Sigmoid colon (tissue), 7 donors: ENCODE results near the gene PTPN11. TPM values are rescaled to one million over a fixed set of nuclear protein-coding genes. Genes with fewer than 3 reads are reported as not detected.
"Not testable (repeated sequence)": the region's sequence is repeated elsewhere in the genome, so short reads cannot be mapped to it uniquely, and the experiment has no call there.

Source experiments
- DNase-seq: peaks from one replicate; pipeline ENCODE4 v3.0.0-alpha.2; 2019
- H3K27ac ChIP-seq, 4 donors: fragments of 200-600 bp; sonication (generic); one replicate each; pipeline ENCODE4 v1.5.1; 2016 to 2019; ENCODE audit warnings: mild to moderate bottlenecking in 1 of 4
- H3K27me3 ChIP-seq, 3 donors: fragments of 200-600 bp; sonication (generic); one replicate each; pipeline ENCODE4 v1.5.1; 2019; ENCODE audit warnings: mild to moderate bottlenecking in 1 of 3
- H3K36me3 ChIP-seq, 4 donors: fragments of 200-600 bp; sonication (generic); one replicate each; pipeline ENCODE4 v1.5.1; 2016 to 2019
- H3K4me1 ChIP-seq, 4 donors: fragments of 200-600 bp; sonication (generic); one replicate each; pipeline ENCODE4 v1.5.1; 2017 to 2019
- H3K4me3 ChIP-seq, 4 donors: fragments of 200-600 bp; sonication (generic); one replicate each; pipeline ENCODE4 v1.5.1; 2017 to 2019; ENCODE audit warnings: mild to moderate bottlenecking in 2 of 4, moderate library complexity in 1 of 4
- H3K9me3 ChIP-seq, 4 donors: fragments of 200-600 bp in 3 of 4; sonication (generic) in 3 of 4; one replicate each; pipeline versions ENCODE4 v1.5.1 to v1.6.1; 2013 to 2019
- CTCF ChIP-seq, 4 experiments: fragments of 450-650 bp in 3 of 4; fragments of 200-600 bp in 1 of 4; IDR thresholded peaks; one replicate each; pipeline ENCODE4 v1.5.1; 2016 to 2019; ENCODE audit warnings: antibody characterized with exemption in 4 of 4, mild to moderate bottlenecking in 3 of 4, moderate library complexity in 2 of 4
- EP300 ChIP-seq, 4 donors: sonication (generic); formaldehyde crosslinking; IDR thresholded peaks; one replicate each; pipeline ENCODE4 v1.6.1; 2017; ENCODE audit warnings: antibody characterized with exemption in 4 of 4
- POLR2A ChIP-seq, 2 donors: fragments of 450-650 bp; IDR thresholded peaks; one replicate each; pipeline ENCODE4 v1.6.1; 2016; ENCODE audit warnings: antibody characterized with exemption in 2 of 2, mild to moderate bottlenecking in 2 of 2, moderate library complexity in 2 of 2
- POLR2AphosphoS5 ChIP-seq, 4 donors: sonication (generic); formaldehyde crosslinking; IDR thresholded peaks; one replicate each; pipeline ENCODE4 v1.6.1; 2017; ENCODE audit warnings: antibody characterized with exemption in 4 of 4
- WGBS, 2 donors: extraction: QIAGEN DNeasy Blood & Tissue Kit; methylation state at CpG; one replicate each; pipeline ENCODE4 v1.1.7; 2013; 5-methylcytosine and 5-hydroxymethylcytosine counted together
- intact Hi-C: fragments of 100-400 bp; cut with DNase I; formaldehyde crosslinking; loops from one replicate; pipeline ENCODE4 v1.15.1; 2023
- polyA plus RNA-seq, 3 donors: library from polyadenylated mRNA; stranded (reverse); fragments of 200-250 nt; gene quantifications; one replicate each; pipeline ENCODE4 v1.2.3, GENCODE V29; 2013
- total RNA-seq, 4 donors: library from RNA; depleted of rRNA; stranded (reverse); fragments of >200 nt; gene quantifications; one replicate each; pipeline ENCODE4 v1.1.0, GENCODE V29; 2016
- donor health status: healthy with polysubstance abuse.
- donor health status: Bipolar disorder and iron deficiency.
- donor health status: healthy.

The PTPN11 gene
- total and polyA plus RNA-seq, 7 donors: 30.3 to 111 (median 81.6) TPM

GRCh38 chr12:112447106-112447505 lies 28.4 kb downstream of the PTPN11 start:
- TF ChIP-seq POLR2AphosphoS5 (IDR thresholded peaks at IDR 0.05): no peak
- TF ChIP-seq POLR2A (IDR thresholded peaks at IDR 0.05): no peak
- TF ChIP-seq EP300 (IDR thresholded peaks at IDR 0.05): no peak
- no peak for TF ChIP-seq CTCF (IDR thresholded peaks at IDR 0.05)
- DNase-seq: no peak
- 48 to 85% methylated on average over 3 of the region's 3 CpGs for WGBS, 2 donors
- Histone ChIP-seq H3K4me1 (peaks cover 0 to 5% (median 0%) of the 10 kb centered on the region in 4 donors), H3K27ac (no peak overlapping the region), H3K9me3 (no peaks in the 10 kb centered on the region), H3K36me3 (peaks cover 0 to 67% (median 16%) of the 10 kb centered on the region in 4 donors), H3K27me3 (no peaks in the 10 kb centered on the region), H3K4me3 (no peak overlapping the region)
- intact Hi-C loops: no loop called here

DNA sequence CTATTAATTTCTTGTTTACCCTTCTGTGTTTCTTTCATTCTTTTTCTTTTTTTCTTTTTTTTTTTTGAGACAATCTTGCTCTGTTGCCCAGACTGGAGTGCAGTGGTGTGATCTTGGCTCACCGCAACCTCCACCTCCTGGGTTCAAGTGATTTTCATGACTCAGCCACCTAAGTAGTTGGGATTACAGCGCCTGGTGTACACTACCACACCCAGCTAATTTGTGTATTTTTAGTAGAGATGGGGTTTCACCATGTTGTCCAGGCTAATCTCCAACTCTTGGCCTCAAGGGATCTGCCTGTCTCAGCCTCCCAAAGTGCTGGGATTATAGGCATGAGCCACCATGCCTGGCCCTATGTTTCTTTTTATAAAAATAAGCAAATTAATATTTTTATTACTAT lies 29.4 kb downstream of the PTPN11 start:
- H3K4me3 ChIP-seq, H3K4me1 ChIP-seq, H3K27ac ChIP-seq, H3K9me3 ChIP-seq, DNase-seq, intact Hi-C loops, H3K27me3 ChIP-seq: not testable (repeated sequence)
- H3K36me3 ChIP-seq: peaks cover 0 to 77% (median 20%) of the 10 kb centered on the region in 4 donors
- 83 to 86% methylated on average over 2 of the region's 2 CpGs for whole genome bisulfite sequencing, 2 donors

GRCh38 chr12:112450725-112451124 lies 32.0 kb downstream of the PTPN11 start:
- intact Hi-C loops: no loop called here
- Histone ChIP-seq H3K9me3 (no peaks in the 10 kb centered on the region), H3K4me1 (peaks cover 0 to 5% (median 0%) of the 10 kb centered on the region in 4 donors), H3K36me3 (peaks cover 0 to 100% (median 33%) of the 10 kb centered on the region in 4 donors), H3K27ac (no peak overlapping the region), H3K27me3 (no peaks in the 10 kb centered on the region), H3K4me3 (no peak overlapping the region)
- DNase-seq: no peak
- 88 to 90% methylated on average over 4 of the region's 4 CpGs for WGBS, 2 donors
- TF ChIP-seq POLR2AphosphoS5 (IDR thresholded peaks at IDR 0.05) (no peak), POLR2A (IDR thresholded peaks at IDR 0.05) (no peak), CTCF (IDR thresholded peaks at IDR 0.05) (no peak), EP300 (IDR thresholded peaks at IDR 0.05) (no peak)

DNA sequence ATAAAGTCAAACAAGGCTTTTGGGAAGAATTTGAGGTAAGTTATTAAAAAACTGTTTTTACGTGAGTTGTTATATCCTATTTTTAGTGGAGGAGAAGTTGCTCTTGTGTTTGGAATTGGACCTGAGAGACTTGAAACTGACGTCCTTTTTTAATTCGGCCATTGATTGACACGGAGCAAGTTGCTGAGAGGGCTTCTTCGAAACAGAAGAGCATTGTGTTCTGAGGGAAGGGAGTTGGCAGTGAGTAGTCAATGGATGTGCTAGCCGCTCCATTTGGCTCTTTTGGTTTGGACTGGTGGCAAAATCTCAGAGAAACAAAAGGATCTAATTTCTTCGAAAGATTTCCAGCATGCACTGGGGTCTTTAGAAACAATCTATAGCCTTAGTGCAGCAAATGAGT lies 37.3 kb downstream of the PTPN11 start:
- no peak for DNase-seq
- no peak overlapping the region for H3K4me3 ChIP-seq
- WGBS, 2 donors: 97% methylated on average over 7 of the region's 7 CpGs
- intact Hi-C loops: no loop called here
- no peak for TF ChIP-seq EP300 (IDR thresholded peaks at IDR 0.05)
- TF ChIP-seq POLR2A (IDR thresholded peaks at IDR 0.05): no peak
- no peak for TF ChIP-seq CTCF (IDR thresholded peaks at IDR 0.05)
- no peak for TF ChIP-seq POLR2AphosphoS5 (IDR thresholded peaks at IDR 0.05)
- no peaks in the 10 kb centered on the region for H3K27me3 ChIP-seq
- no peak overlapping the region for H3K27ac ChIP-seq
- peaks cover 0 to 86% (median 30%) of the 10 kb centered on the region in 4 donors for H3K36me3 ChIP-seq
- H3K9me3 ChIP-seq: no peaks in the 10 kb centered on the region
- H3K4me1 ChIP-seq: no peaks in the 10 kb centered on the region

GRCh38 chr12:112457142-112457541 lies 38.4 kb downstream of the PTPN11 start:
- intact Hi-C loops, H3K27me3 ChIP-seq, H3K4me1 ChIP-seq, DNase-seq, H3K27ac ChIP-seq, H3K4me3 ChIP-seq, H3K9me3 ChIP-seq: not testable (repeated sequence)
- H3K36me3 ChIP-seq: peaks cover 0 to 75% (median 30%) of the 10 kb centered on the region in 4 donors
- 73 to 83% methylated on average over 1 of the region's 1 CpG for WGBS, 2 donors

DNA sequence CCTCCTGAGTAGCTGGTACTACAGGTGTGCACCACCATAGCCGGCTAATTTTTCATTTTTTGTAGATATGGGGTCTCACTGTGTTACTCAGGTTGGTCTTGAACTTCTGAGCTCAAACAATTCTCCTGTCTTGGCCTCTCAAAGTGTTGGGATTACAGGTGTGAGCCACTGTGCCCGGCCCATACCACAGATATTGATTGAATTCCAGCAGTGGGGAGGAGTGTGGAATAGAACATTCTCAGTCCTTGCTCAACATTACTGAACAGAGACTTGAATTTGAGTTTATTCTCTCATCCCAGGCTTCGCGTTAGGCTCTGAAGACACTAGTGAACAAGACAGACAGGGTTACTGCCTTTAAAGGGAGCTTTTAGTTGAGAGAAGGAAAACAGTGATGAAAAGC lies 39.6 kb downstream of the PTPN11 start:
- Histone ChIP-seq H3K9me3 (no peaks in the 10 kb centered on the region), H3K4me3 (no peak overlapping the region), H3K4me1 (no peaks in the 10 kb centered on the region), H3K36me3 (peaks cover 0 to 63% (median 26%) of the 10 kb centered on the region in 4 donors), H3K27ac (no peak overlapping the region), H3K27me3 (no peaks in the 10 kb centered on the region)
- TF ChIP-seq CTCF (IDR thresholded peaks at IDR 0.05) (no peak), POLR2AphosphoS5 (IDR thresholded peaks at IDR 0.05) (no peak), POLR2A (IDR thresholded peaks at IDR 0.05) (no peak), EP300 (IDR thresholded peaks at IDR 0.05) (no peak)
- WGBS, 2 donors: 97 to 98% methylated on average over 4 of the region's 4 CpGs
- intact Hi-C loops: no loop called here
- no peak for DNase-seq
